Measurements from ENCODE around the gene CAPRIN1. TPM values are rescaled to one million over a fixed set of nuclear protein-coding genes. Genes with fewer than 3 reads are reported as not detected.

CAPRIN1 gene
- total and polyA plus RNA-seq, 10 of the 15 experiments (the other 5 are each of a cell fraction or from before 2014, with no cell fraction given): 50.4 to 228 (median 191) TPM

GRCh38 chr11:34147581-34147980 lies 96.0 kb downstream of the CAPRIN1 start:
- RAD21 ChIA-PET (ENCODE audit: unreplicated experiment): interaction anchor here (0.8 to 1.6 kb wide), 2 partner anchors 27 to 41 kb away, joined by 5 to 7 read pairs; no protein-coding TSS in a partner anchor
- in situ Hi-C loops (cut with MboI): no loop called here

More at GRCh38 chr11:34147581-34147980, 96.0 kb downstream of the CAPRIN1 start:
- BruUV-seq (replicated peaks): no TSS peak
- Histone ChIP-seq H3K27me3 (replicated peaks in 1 of 2; ENCODE audit: control insufficient read depth in 2 of 2, insufficient read depth in 2 of 2, low read length in 1 of 2) (no peaks in the 10 kb centered on the region), H3K9me3 (replicated peaks; ENCODE audit: control insufficient read depth, insufficient read depth, low read length) (no peaks in the 10 kb centered on the region), H3K9ac (ENCODE audit: control insufficient read depth, insufficient read depth, low read length) (no peak overlapping the region), H4K20me1 (ENCODE audit: control insufficient read depth, insufficient read depth) (no peaks in the 10 kb centered on the region), H3K4me2 (ENCODE audit: control insufficient read depth, insufficient read depth) (no peak overlapping the region), H3K36me3 (ENCODE audit: control insufficient read depth in 2 of 2, insufficient read depth in 2 of 2, low read length in 1 of 2) (peaks cover 28 to 51% of the 10 kb centered on the region in 2 experiments), H3K79me2 (ENCODE audit: control insufficient read depth, insufficient read depth, low read length) (no peaks in the 10 kb centered on the region; the same call in 1 of the 2 replicates), H3K4me3 (no peak overlapping the region), H3K4me1 (ENCODE audit: control insufficient read depth, insufficient read depth, low read length) (peaks cover 33% of the 10 kb centered on the region), H3K27ac (ENCODE audit: control insufficient read depth, insufficient read depth) (no peak overlapping the region), H2AFZ (ENCODE audit: control insufficient read depth, low read depth, low read length) (no peak overlapping the region)
- ATAC-seq: no peak
- POLR2A ChIA-PET: interaction anchor here (0.6 kb wide), 1 partner anchor 7 kb away, joined by 3 read pairs; no protein-coding TSS in a partner anchor
- DNase-seq (ENCODE audit: low read depth, low spot score): no peak
- TF ChIP-seq SUZ12 (IDR thresholded peaks at IDR 0.05; ENCODE audit: unreplicated experiment): no peak
- no peak for TF ChIP-seq ELK1 (IDR thresholded peaks at IDR 0.05; ENCODE audit: low read depth, low read length)
- no peak for TF ChIP-seq GABPA (IDR thresholded peaks at IDR 0.05; ENCODE audit: low read depth)
- no peak for TF ChIP-seq MTA2 (IDR thresholded peaks at IDR 0.05; ENCODE audit: low read depth)
- TF ChIP-seq NR2F1 (conservative IDR thresholded peaks at IDR 0.05): no peak
- TF ChIP-seq EGR1 (IDR thresholded peaks at IDR 0.05; ENCODE audit: borderline replicate concordance in 1 of 2, low read depth in 2 of 2, low read length in 2 of 2): no peak
- no peak for TF ChIP-seq SKIL (IDR thresholded peaks at IDR 0.05; ENCODE audit: low read depth, poor library complexity, severe bottlenecking)
- TF ChIP-seq WRNIP1 (IDR thresholded peaks at IDR 0.05; ENCODE audit: borderline replicate concordance, low read depth, low read length): no peak
- WGBS (ENCODE audit: insufficient coverage, insufficient replicate concordance, low lambda C conversion rate, missing lambda C conversion rate): 87% methylated on average over 8 of the region's 8 CpGs
- intact Hi-C loops (cut with micrococcal nuclease; ENCODE audit: unreplicated experiment): loop anchor here (5.0 kb wide), 1 partner anchor 145 kb away; no protein-coding TSS in a partner anchor
- CTCF ChIA-PET: interaction anchor here (0.6 kb wide), 1 partner anchor 370 kb away, joined by 3 read pairs; no protein-coding TSS in a partner anchor
- SMC1A ChIA-PET (ENCODE audit: uncharacterized antibody, unreplicated experiment): interaction anchor here (0.6 kb wide), 2 partner anchors 12 to 193 kb away, joined by 3 read pairs; no protein-coding TSS in a partner anchor
- no peak for FAIRE-seq

All from GM12878 (cell line).